OCI-LY7 (cell line): ENCODE results near the gene GPR25. TPM values are rescaled to one million over a fixed set of nuclear protein-coding genes. Genes with fewer than 3 reads are reported as not detected.
"Not testable (repeated sequence)": the region's sequence is repeated elsewhere in the genome, so short reads cannot be mapped to it uniquely, and the experiment has no call there.

Experiments used
- BruUV-seq: library from RNA; stranded (reverse); fragments of 400-500 nt; replicated peaks from 2 replicates; lab custom pipeline; 2021; lab: Mats Ljungman, UMichigan
- CTCF ChIA-PET: fragments of 300-600 bp; sonication (Branson Sonifier 250); formaldehyde crosslinking; loops from one replicate; lab custom pipeline; 2022; ENCODE audit warnings: antibody characterized with exemption; ENCODE audit not compliant: unreplicated experiment; lab: Charles Lee
- POLR2A ChIA-PET: fragments of 300-600 bp; sonication (Branson Sonifier 250); formaldehyde crosslinking; loops from one replicate; lab custom pipeline; 2022; ENCODE audit warnings: antibody characterized with exemption; lab: Charles Lee
- DNase-seq: peaks from one replicate; pipeline ENCODE4 v3.0.0-alpha.2; 2015; ENCODE audit warnings: low spot score
- H2AFZ ChIP-seq: fragments of 200-600 bp; sonication (generic), shearing (Covaris generic); 2 replicates; pipeline ENCODE4 v1.6.1; 2014; ENCODE audit warnings: mild to moderate bottlenecking, antibody characterized with exemption, low read length, moderate library complexity
- H3K27ac ChIP-seq: fragments of 200-600 bp; sonication (generic); 2 replicates; pipeline ENCODE4 v1.5.1; 2014; ENCODE audit warnings: mixed run types, low read depth, mild to moderate bottlenecking, moderate library complexity, low read length, inconsistent platforms; ENCODE audit not compliant: poor library complexity, severe bottlenecking
- H3K36me3 ChIP-seq: fragments of 200-600 bp; sonication (generic); 2 replicates; pipeline ENCODE4 v1.6.1; 2014; ENCODE audit warnings: mild to moderate bottlenecking, antibody characterized with exemption, low read length, moderate library complexity, mixed read lengths; ENCODE audit not compliant: insufficient read depth
- H3K4me1 ChIP-seq: fragments of 200-600 bp; sonication (generic); 2 replicates; pipeline ENCODE4 v1.5.1; 2014; ENCODE audit warnings: mild to moderate bottlenecking, low read length; ENCODE audit not compliant: insufficient read depth, poor library complexity, severe bottlenecking
- H3K4me2 ChIP-seq: fragments of 200-600 bp; sonication (generic); 2 replicates; pipeline ENCODE4 v1.6.1; 2014; ENCODE audit warnings: mild to moderate bottlenecking, low read length
- H3K4me3 ChIP-seq: fragments of 200-600 bp; sonication (generic); 2 replicates; pipeline ENCODE4 v1.5.1; 2014; ENCODE audit warnings: mild to moderate bottlenecking, low read depth, low read length; ENCODE audit not compliant: poor library complexity, severe bottlenecking
- H3K79me2 ChIP-seq: fragments of 200-600 bp; sonication (generic); 2 replicates; pipeline ENCODE4 v1.6.1; 2016; ENCODE audit warnings: low read depth, mild to moderate bottlenecking, low read length, moderate library complexity, mixed read lengths; ENCODE audit not compliant: insufficient read depth
- H3K9me2 ChIP-seq: fragments of 200-600 bp; sonication (generic); 2 replicates; pipeline ENCODE4 v1.6.1; 2016; ENCODE audit warnings: mild to moderate bottlenecking, low read length, mixed read lengths; ENCODE audit not compliant: insufficient read depth
- H3K9me3 ChIP-seq: fragments of 200-600 bp; sonication (generic); 2 replicates; pipeline ENCODE4 v1.6.1; 2014; ENCODE audit warnings: mild to moderate bottlenecking, mixed run types, low read length, mixed read lengths
- H4K20me1 ChIP-seq: fragments of 200-600 bp; sonication (generic); 2 replicates; pipeline ENCODE4 v1.6.1; 2014; ENCODE audit warnings: mild to moderate bottlenecking, antibody characterized with exemption, low read length, moderate library complexity, mixed read lengths; ENCODE audit not compliant: insufficient read depth
- CTCF ChIP-seq: fragments of 200-600 bp; sonication (generic); conservative IDR thresholded peaks from 2 replicates; pipeline ENCODE4 v1.5.1; 2014; ENCODE audit warnings: mild to moderate bottlenecking, antibody characterized with exemption, low read length, moderate library complexity, mixed read lengths
- EZH2phosphoT487 ChIP-seq: fragments of 200-600 bp; sonication (generic); IDR thresholded peaks from 2 replicates; pipeline ENCODE4 v1.6.1; 2018; ENCODE audit warnings: low read depth, borderline replicate concordance, mild to moderate bottlenecking, mixed run types, antibody characterized with exemption, low read length, moderate library complexity, mixed read lengths
- intact Hi-C: fragments of 100-400 bp; cut with micrococcal nuclease; formaldehyde crosslinking; loops from one replicate; pipeline ENCODE4 v1.10.0; 2022; ENCODE audit not compliant: unreplicated experiment
- total RNA-seq, 2 experiments: library from RNA; depleted of rRNA in 1 of 2; stranded (reverse); fragments of >200 nt in 1 of 2; shearing (Covaris generic) in 1 of 2; gene quantifications; 2 replicates each; pipeline ENCODE4 v1.2.3, GENCODE V29; 2014 to 2022

GPR25 gene
- total RNA-seq, 2 experiments from 2014 or later = not detected

GRCh38 chr1:200911361-200911760 is 38.6 kb downstream of the GPR25 start:
- no peak overlapping the region for H3K27ac ChIP-seq
- POLR2A ChIA-PET = no interaction called here
- no TSS peak for BruUV-seq
- H3K9me3 ChIP-seq = no peaks in the 10 kb centered on the region
- H3K4me1 ChIP-seq = no peaks in the 10 kb centered on the region
- no peaks in the 10 kb centered on the region for H3K79me2 ChIP-seq
- H3K36me3 ChIP-seq = no peaks in the 10 kb centered on the region
- H3K9me2 ChIP-seq = no peaks in the 10 kb centered on the region
- CTCF ChIA-PET = no interaction called here
- no peak for TF ChIP-seq EZH2phosphoT487
- TF ChIP-seq CTCF = no peak
- no peak overlapping the region for H3K4me2 ChIP-seq
- no peak overlapping the region for H2AFZ ChIP-seq
- no peaks in the 10 kb centered on the region for H4K20me1 ChIP-seq
- H3K4me3 ChIP-seq = no peak overlapping the region
- intact Hi-C loops = no loop called here
- DNase-seq = no peak

GRCh38 chr1:200911936-200912335 is 39.2 kb downstream of the GPR25 start:
- H3K9me3 ChIP-seq, H3K4me1 ChIP-seq, CTCF ChIA-PET, H2AFZ ChIP-seq, BruUV-seq, H3K4me3 ChIP-seq, intact Hi-C loops, H3K79me2 ChIP-seq, H3K9me2 ChIP-seq, DNase-seq, H3K4me2 ChIP-seq, H3K36me3 ChIP-seq, H3K27ac ChIP-seq, H4K20me1 ChIP-seq: not testable (repeated sequence)
- POLR2A ChIA-PET = interaction anchor here (0.5 kb wide), 1 partner anchor 297 kb away, joined by 4 read pairs; no protein-coding TSS in a partner anchor

- no TSS peak for BruUV-seq
- no peak for TF ChIP-seq EZH2phosphoT487
- TF ChIP-seq CTCF = no peak
- Histone ChIP-seq H3K4me2 (no peak overlapping the region), H3K9me3 (no peaks in the 10 kb centered on the region), H3K4me1 (no peaks in the 10 kb centered on the region), H3K9me2 (no peaks in the 10 kb centered on the region), H3K4me3 (no peak overlapping the region), H3K79me2 (no peaks in the 10 kb centered on the region), H3K36me3 (no peaks in the 10 kb centered on the region), H4K20me1 (no peaks in the 10 kb centered on the region), H3K27ac (no peak overlapping the region), H2AFZ (no peak overlapping the region)
- ChIA-PET POLR2A (no interaction called here), CTCF (no interaction called here)
- DNase-seq = no peak
- intact Hi-C loops = no loop called here
Observed at GRCh38 chr1:200912737-200913407, 40.1 kb downstream of the GPR25 start.
